Neural progenitor cell (in vitro differentiated cells): ENCODE data around the gene RNF150. TPM values are rescaled to one million over a fixed set of nuclear protein-coding genes. Genes with fewer than 3 reads are reported as not detected.

Experiments
- DNase-seq: peaks from one replicate; pipeline ENCODE4 v3.0.0-alpha.2; 2016; ENCODE audit warnings: low spot score
- H2AFZ ChIP-seq: fragments of 200-600 bp; sonication (generic); replicated peaks from 2 replicates; pipeline ENCODE4 v1.6.1; 2016; ENCODE audit warnings: antibody characterized with exemption
- H3F3A ChIP-seq: fragments of 200-600 bp; sonication (generic); 2 replicates; pipeline ENCODE4 v1.6.1; 2016; ENCODE audit warnings: antibody characterized with exemption, low read depth
- H3K27ac ChIP-seq: fragments of 200-600 bp; sonication (generic); 2 replicates; pipeline ENCODE4 v1.5.1; 2016; ENCODE audit warnings: mild to moderate bottlenecking
- H3K27me3 ChIP-seq: fragments of 200-600 bp; sonication (generic); 2 replicates; pipeline ENCODE4 v1.6.1; 2016; ENCODE audit warnings: mild to moderate bottlenecking, moderate library complexity
- H3K36me3 ChIP-seq: fragments of 200-600 bp; sonication (generic); 2 replicates; pipeline ENCODE4 v1.5.1; 2016
- H3K4me1 ChIP-seq: fragments of 200-600 bp; sonication (generic); 2 replicates; pipeline ENCODE4 v1.6.1; 2016; ENCODE audit warnings: mixed run types
- H3K4me2 ChIP-seq: fragments of 200-600 bp; sonication (generic); 2 replicates; pipeline ENCODE4 v1.6.1; 2016
- H3K4me3 ChIP-seq: fragments of 200-600 bp; sonication (generic); 2 replicates; pipeline ENCODE4 v1.5.1; 2016
- H3K79me2 ChIP-seq: fragments of 200-600 bp; sonication (generic); 2 replicates; pipeline ENCODE4 v1.6.1; 2016; ENCODE audit warnings: low read depth
- H3K9ac ChIP-seq: fragments of 200-600 bp; sonication (generic); 2 replicates; pipeline ENCODE4 v1.6.1; 2016
- H3K9me3 ChIP-seq: fragments of 200-600 bp; sonication (generic); 2 replicates; pipeline ENCODE4 v1.5.1; 2016; ENCODE audit warnings: low read depth
- H4K20me1 ChIP-seq: fragments of 200-600 bp; sonication (generic); 2 replicates; pipeline ENCODE4 v1.6.1; 2016; ENCODE audit warnings: low read depth
- H3K27ac Mint-ChIP-seq: 3 replicates; pipeline ENCODE4 v1.8.0; 2021; ENCODE audit warnings: mixed read lengths
- H3K27me3 Mint-ChIP-seq: 2 replicates; pipeline ENCODE4 v1.8.0; 2022; ENCODE audit warnings: low read depth, mild to moderate bottlenecking, inconsistent platforms, moderate library complexity, mixed read lengths; ENCODE audit not compliant: insufficient read depth
- H3K36me3 Mint-ChIP-seq: 3 replicates; pipeline ENCODE4 v1.8.0; 2021; ENCODE audit warnings: mixed read lengths
- H3K4me1 Mint-ChIP-seq: 3 replicates; pipeline ENCODE4 v1.8.0; 2021; ENCODE audit warnings: mixed read lengths
- H3K4me3 Mint-ChIP-seq: 3 replicates; pipeline ENCODE4 v1.8.0; 2021; ENCODE audit warnings: mild to moderate bottlenecking, moderate library complexity, mixed read lengths
- H3K9me3 Mint-ChIP-seq: 3 replicates; pipeline ENCODE4 v1.8.0; 2020; ENCODE audit warnings: mixed read lengths
- EZH2 ChIP-seq: fragments of 200-600 bp; sonication (generic); IDR thresholded peaks from 2 replicates; pipeline ENCODE4 v1.6.1; 2017; ENCODE audit warnings: antibody characterized with exemption, mild to moderate bottlenecking, moderate library complexity
- EZH2phosphoT487 ChIP-seq: fragments of 200-600 bp; sonication (generic); IDR thresholded peaks from 2 replicates; pipeline ENCODE4 v1.6.1; 2017; ENCODE audit warnings: antibody characterized with exemption
- total RNA-seq: library from RNA; depleted of rRNA; stranded (reverse); fragments of >200 nt; gene quantifications from 2 replicates; pipeline ENCODE4 v1.2.3, GENCODE V29; 2015; ENCODE audit warnings: low replicate concordance
- TF ChIP-seq, protein P1 (sequence below): fragments of 200-600 bp; sonication (generic); IDR thresholded peaks from 2 replicates; pipeline ENCODE4 v1.5.1; 2017; ENCODE audit warnings: antibody characterized with exemption, mild to moderate bottlenecking

Gene RNF150
- total RNA-seq, 1 donor from 2014 or later: 1.4 TPM

DNA sequence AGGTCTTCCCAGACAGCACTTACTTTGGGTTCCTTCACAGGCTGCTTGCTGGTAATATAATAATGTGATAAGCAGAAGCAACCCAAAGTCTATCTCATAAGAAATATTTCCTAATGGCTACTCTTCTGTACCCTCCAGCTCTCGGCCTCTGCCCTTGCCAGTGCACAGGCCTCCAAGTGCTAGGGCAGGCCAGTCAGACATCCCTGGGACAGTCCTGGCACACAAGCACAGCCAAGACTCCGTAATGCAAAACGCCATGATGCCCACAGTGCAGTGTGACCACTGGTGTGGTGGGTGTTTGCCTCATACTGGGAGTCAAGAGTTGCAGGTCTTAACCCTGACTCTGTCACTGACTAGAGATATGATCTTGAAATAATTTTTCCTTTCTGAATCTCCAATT, 35.1 kb downstream of the RNF150 start:
- Mint-ChIP-seq H3K4me3 (no peak overlapping the region), H3K27ac (no peak overlapping the region), H3K4me1 (no peaks in the 10 kb centered on the region), H3K36me3 (no peaks in the 10 kb centered on the region), H3K9me3 (peaks cover 6% of the 10 kb centered on the region), H3K27me3 (no peaks in the 10 kb centered on the region)
- TF ChIP-seq EZH2 (no peak), EZH2phosphoT487 (no peak)
- TF ChIP-seq, protein P1, sequence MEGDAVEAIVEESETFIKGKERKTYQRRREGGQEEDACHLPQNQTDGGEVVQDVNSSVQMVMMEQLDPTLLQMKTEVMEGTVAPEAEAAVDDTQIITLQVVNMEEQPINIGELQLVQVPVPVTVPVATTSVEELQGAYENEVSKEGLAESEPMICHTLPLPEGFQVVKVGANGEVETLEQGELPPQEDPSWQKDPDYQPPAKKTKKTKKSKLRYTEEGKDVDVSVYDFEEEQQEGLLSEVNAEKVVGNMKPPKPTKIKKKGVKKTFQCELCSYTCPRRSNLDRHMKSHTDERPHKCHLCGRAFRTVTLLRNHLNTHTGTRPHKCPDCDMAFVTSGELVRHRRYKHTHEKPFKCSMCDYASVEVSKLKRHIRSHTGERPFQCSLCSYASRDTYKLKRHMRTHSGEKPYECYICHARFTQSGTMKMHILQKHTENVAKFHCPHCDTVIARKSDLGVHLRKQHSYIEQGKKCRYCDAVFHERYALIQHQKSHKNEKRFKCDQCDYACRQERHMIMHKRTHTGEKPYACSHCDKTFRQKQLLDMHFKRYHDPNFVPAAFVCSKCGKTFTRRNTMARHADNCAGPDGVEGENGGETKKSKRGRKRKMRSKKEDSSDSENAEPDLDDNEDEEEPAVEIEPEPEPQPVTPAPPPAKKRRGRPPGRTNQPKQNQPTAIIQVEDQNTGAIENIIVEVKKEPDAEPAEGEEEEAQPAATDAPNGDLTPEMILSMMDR: no peak
- Histone ChIP-seq H2AFZ (no peak overlapping the region), H3K4me2 (no peak overlapping the region), H4K20me1 (no peaks in the 10 kb centered on the region), H3K9me3 (no peaks in the 10 kb centered on the region), H3K79me2 (no peaks in the 10 kb centered on the region), H3K4me3 (no peak overlapping the region), H3K9ac (no peak overlapping the region), H3K36me3 (no peaks in the 10 kb centered on the region), H3K27ac (no peak overlapping the region), H3F3A (no peaks in the 10 kb centered on the region), H3K4me1 (no peaks in the 10 kb centered on the region), H3K27me3 (no peaks in the 10 kb centered on the region)
- DNase-seq: no peak

DNA sequence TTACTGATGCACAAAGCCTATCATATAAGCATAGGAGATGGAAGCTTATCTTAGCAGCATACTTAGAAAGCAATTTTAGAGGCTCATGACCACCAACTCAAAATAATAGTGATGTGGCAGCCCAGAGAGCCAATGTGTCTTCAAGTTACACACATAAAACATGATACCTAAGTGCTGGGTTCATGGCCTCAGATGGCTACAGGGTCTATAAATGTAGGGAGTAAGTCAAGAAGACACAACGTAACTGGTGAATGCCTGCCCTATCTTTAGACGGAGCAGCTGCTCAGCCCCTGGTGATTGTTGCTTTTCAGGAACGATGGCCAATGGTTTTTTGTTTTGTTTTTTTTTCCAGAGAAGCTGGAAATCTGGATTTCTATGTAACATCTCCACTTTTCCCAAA, 42.8 kb downstream of the RNF150 start:
- H3K9ac ChIP-seq: no peak overlapping the region
- no peaks in the 10 kb centered on the region for H3K27me3 ChIP-seq
- no peak overlapping the region for H3K4me3 ChIP-seq
- H3K4me2 ChIP-seq: no peak overlapping the region
- Mint-ChIP-seq H3K27ac (no peak overlapping the region), H3K4me1 (no peaks in the 10 kb centered on the region), H3K27me3 (no peaks in the 10 kb centered on the region), H3K36me3 (peaks cover 2% of the 10 kb centered on the region), H3K4me3 (no peak overlapping the region), H3K9me3 (peaks cover 9% of the 10 kb centered on the region)
- H3K79me2 ChIP-seq: no peaks in the 10 kb centered on the region
- no peaks in the 10 kb centered on the region for H3K4me1 ChIP-seq
- H4K20me1 ChIP-seq: no peaks in the 10 kb centered on the region
- H2AFZ ChIP-seq: no peak overlapping the region
- no peak overlapping the region for H3K27ac ChIP-seq
- no peaks in the 10 kb centered on the region for H3K9me3 ChIP-seq
- no peak for DNase-seq
- H3F3A ChIP-seq: no peaks in the 10 kb centered on the region
- TF ChIP-seq EZH2phosphoT487: no peak
- no peak for TF ChIP-seq EZH2
- TF ChIP-seq, protein P1: no peak
- no peaks in the 10 kb centered on the region for H3K36me3 ChIP-seq

DNA sequence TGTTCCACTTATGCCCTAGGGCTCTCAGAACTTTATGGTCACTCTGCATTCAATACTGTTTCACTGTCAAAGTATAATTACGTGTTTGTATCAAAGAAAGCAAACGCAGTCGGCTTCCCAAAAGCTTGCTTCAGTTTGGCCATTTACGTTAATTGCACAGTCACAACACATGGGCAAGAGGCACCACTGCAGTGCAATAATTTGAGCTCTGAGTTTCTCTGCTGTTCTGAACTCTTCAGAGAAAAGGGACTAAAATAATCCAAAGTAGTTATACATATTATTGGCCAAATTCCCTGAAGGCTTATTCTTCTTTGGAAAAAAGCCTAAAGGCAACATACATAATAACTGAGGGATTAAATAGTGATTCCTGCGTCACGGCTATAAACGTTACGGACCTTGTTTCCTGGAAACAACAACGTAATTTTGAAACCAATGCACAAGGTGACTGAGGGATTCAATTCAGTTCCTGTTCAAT, 51.3 kb downstream of the RNF150 start:
- no peaks in the 10 kb centered on the region for H3K4me1 Mint-ChIP-seq
- Histone ChIP-seq H4K20me1 (no peaks in the 10 kb centered on the region), H3K4me1 (no peaks in the 10 kb centered on the region), H3K27ac (no peak overlapping the region), H3K79me2 (no peaks in the 10 kb centered on the region), H3K36me3 (no peaks in the 10 kb centered on the region), H2AFZ (no peak overlapping the region), H3K9me3 (no peaks in the 10 kb centered on the region), H3K27me3 (no peaks in the 10 kb centered on the region), H3F3A (no peaks in the 10 kb centered on the region), H3K9ac (no peak overlapping the region), H3K4me2 (no peak overlapping the region), H3K4me3 (no peak overlapping the region)
- H3K27ac Mint-ChIP-seq: no peak overlapping the region
- no peak overlapping the region for H3K4me3 Mint-ChIP-seq
- DNase-seq: no peak
- no peaks in the 10 kb centered on the region for H3K9me3 Mint-ChIP-seq
- TF ChIP-seq, protein P1: no peak
- no peak for TF ChIP-seq EZH2
- TF ChIP-seq EZH2phosphoT487: no peak
- peaks cover 1% of the 10 kb centered on the region for H3K36me3 Mint-ChIP-seq
- H3K27me3 Mint-ChIP-seq: no peaks in the 10 kb centered on the region
